GM21390 (cell line): ENCODE measurements around the gene MRPL18.
"Not testable (repeated sequence)": the region's sequence is repeated elsewhere in the genome, so short reads cannot be mapped to it uniquely, and the experiment has no call there.

Experiments
- ATAC-seq: cut with Tn5 transposase; IDR thresholded peaks from one replicate; pipeline ENCODE4 v1.9.1; 2021; ENCODE audit not compliant: unreplicated experiment

The MRPL18 gene

DNA sequence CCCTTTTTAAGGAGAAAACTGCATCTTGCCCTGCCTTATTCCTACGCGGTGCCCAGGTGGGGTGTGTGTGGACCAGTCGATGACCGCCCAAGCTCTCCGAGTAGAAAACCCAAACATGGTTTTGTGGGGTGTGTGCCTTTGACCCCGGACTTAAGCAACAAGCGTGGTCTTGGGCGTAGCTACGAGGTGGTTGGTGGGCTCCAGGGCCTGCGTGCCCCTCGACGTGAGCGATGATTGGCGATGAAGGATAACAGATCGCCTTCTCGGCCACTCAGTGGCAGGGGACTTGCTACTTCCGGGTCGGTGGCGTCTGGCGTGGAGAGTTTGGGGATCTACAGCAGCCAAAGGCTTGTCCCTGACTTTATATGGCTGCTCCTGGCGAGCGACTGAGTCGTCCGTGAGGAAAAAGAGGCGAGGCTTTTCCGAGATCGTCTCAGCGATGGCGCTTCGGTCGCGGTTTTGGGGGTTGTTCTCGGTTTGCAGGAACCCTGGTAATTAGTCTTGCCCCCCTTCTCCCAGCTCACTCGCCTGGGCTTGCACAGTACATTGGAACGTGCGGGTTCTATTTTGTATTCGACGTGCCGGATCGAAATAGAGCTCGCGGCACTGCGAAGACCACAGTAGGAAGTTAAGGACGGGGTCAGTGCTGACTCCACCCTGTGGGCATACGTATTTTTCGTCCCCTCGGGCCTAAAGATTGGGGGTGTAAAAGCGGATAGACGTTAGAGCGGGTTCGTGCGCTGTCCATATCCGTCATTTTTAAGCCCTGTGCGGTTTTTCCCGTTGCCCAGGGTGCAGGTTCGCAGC, at the start of gene MRPL18:
Gene MRPL18, plus strand, starts transcription at position 319 of the 807 bp plus-strand sequence. Its CDS starts 121 bp downstream, at position 440.
- ATAC-seq = peak; percentile 76

DNA sequence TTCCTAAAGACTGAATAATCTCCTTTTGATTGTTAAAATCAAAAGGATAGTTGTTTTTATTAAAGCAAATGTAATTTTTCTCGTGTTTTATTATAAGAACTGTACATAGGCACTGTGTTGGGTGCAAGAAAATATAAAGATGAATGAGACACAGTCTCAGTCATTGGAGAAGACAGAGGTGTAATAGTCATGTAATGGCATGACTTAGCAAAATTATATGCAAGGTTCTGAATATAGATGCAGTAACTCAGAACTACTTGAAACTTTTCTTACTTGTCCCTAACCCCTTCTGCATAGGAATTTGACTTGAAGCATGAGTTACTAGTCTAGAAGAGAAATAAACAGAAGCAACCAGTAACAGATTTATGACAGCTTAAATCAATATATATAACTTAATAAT, 48.1 kb upstream of the MRPL18 start:
- ATAC-seq = no peak

DNA sequence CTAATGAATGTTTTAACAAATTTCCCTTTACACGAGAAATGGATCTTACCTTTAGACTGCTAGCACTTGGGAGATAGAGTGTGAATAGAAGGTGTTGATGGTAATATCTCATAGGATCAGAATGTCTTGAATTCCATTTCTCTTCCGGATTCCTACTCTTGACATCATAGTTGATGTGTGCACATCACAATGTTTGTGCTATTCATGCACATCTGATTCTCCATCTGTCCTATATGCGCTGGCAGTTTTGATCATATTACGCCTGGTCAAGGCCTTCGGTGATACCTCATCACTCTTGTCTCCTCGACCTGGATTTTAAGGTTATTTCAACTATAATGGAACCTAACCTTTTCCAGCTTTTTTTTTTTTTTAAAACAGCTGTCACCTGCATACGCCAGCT, 45.2 kb upstream of the MRPL18 start:
- ATAC-seq = no peak

DNA sequence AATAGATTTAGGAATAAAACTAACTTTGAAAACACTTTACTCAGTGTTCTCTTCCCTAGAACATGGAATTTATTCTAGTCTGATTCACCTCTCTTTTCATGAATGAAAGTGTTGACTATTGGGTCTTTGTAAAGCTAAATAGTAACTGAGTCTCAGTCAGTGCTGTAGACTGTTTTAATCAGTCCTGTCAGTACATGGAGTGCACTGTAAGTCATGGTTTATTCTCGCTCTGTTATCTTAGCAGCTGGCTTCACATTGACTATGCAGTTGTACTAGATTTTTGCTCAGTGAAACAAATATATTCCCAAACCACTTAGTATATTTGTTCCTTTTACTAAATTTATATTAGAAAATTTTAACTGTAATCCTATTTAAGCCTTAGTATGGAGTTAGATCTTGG, 43.5 kb upstream of the MRPL18 start:
- ATAC-seq = no peak

DNA sequence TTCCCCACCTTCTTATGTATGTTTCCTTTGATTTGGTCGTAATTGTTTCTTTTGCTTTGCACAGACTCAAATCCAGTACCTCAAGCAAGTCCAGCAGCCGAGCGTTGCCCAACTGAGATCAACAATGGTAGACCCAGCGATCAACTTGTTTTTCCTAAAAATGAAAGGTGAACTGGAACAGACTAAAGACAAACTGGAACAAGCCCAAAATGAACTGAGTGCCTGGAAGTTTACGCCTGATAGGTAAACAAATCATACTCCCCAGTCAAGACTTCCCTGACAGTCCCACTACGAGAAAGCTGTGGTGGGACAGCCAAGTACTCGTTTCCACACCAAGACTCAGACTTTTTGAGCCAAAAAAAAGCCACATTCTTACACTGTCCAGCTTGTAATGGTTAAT, 42.1 kb upstream of the MRPL18 start:
- ATAC-seq = not testable (repeated sequence)

DNA sequence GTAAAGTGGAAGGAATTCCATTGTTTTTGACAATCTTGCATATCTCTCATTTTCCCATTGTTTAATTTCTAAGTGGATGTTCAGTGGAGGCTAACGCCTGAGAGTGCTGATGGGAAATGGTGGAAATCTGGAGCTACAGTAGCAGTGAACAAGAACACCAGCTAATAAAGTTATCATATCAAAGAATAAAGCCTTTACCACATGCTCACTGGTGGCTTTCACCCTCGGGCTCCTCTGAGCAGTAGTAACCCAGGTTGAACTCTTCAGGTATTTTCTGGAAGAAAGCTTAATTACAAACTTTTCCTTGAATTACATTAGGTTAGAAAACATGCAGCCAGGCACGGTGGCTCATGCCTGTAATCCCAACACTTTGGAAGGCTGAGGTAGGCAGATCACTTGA, 38.8 kb upstream of the MRPL18 start:
- ATAC-seq = no peak

DNA sequence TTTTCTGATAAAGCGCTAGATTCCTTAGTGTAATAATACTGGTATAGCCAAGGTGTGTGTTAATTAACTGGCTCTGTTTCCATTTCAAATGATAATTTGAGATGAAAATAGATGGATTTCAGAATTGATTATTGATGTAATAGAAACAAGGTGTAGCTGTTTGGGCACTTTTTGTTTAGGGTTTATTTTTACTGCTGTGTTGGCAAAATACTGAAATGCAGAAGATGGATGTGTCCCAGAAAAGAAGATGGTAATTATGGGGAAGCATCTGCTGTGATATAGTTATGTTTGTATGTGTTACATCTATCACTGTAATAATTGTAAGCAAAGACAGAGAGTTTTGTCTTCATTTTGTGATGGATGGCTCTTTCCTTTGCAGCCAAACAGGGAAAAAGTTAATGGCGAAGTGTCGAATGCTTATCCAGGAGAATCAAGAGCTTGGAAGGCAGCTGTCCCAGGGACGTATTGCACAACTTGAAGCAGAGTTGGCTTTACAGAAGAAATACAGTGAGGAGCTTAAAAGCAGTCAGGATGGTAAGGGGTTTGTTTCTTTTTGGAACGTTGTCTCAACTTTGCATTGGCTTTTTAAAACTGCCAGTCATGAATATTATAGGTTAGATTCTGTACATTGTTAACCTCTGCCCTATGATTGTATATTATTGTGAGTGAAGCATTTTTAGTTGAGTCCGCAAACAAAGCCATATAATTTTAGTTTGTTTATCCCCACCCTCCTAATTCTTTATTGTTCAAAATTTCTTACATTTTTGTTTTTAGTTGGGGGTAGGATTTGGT, 37.0 kb upstream of the MRPL18 start:
- ATAC-seq = no peak

DNA sequence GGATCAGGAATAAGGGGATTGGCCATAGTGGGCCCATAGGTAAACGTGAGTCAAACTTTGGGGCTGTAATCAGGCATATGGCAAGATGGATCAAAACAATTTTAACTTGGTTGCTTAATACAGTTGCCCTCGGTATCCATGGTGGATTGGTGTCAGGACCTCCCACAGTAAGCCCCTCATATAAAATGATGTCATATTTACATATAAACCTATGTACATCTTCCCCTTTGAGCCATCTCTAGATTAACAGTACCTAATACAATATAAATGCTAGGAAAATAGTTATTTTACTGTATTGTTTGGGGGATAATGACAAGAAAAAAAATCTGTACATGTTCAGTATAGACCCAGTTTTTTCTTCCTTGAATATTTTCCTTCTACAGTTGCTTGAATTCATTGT, 35.9 kb upstream of the MRPL18 start:
- no peak for ATAC-seq

DNA sequence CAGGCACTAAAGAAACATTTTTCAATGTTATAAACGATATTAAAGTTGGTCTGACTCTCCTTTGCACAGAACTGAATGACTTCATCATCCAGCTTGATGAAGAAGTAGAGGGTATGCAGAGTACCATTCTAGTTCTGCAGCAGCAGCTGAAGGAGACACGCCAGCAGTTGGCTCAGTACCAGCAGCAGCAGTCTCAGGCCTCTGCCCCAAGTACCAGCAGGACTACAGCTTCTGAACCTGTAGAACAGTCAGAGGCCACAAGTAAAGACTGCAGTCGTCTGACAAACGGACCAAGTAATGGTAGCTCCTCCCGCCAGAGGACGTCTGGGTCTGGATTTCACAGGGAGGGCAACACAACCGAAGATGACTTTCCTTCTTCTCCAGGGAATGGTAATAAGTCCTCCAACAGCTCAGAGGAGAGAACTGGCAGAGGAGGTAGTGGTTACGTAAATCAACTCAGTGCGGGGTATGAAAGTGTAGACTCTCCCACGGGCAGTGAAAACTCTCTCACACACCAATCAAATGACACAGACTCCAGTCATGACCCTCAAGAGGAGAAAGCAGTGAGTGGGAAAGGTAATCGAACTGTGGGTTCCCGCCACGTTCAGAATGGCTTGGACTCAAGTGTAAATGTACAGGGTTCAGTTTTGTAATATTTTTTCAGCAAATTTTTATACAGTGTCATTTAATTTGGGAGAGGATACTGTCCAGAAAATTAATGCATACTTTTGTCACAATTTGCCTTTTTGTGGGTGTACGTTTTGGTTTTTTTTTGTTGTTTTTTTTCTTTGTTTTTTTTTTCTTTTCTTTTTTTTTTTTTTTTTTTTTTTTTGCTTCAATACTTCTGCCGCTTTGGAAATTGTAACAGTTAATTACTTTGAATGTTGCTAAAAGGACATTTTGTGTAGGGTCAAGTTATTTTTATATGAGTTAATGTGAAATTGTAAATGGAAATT, 35.0 kb upstream of the MRPL18 start:
- no peak for ATAC-seq

DNA sequence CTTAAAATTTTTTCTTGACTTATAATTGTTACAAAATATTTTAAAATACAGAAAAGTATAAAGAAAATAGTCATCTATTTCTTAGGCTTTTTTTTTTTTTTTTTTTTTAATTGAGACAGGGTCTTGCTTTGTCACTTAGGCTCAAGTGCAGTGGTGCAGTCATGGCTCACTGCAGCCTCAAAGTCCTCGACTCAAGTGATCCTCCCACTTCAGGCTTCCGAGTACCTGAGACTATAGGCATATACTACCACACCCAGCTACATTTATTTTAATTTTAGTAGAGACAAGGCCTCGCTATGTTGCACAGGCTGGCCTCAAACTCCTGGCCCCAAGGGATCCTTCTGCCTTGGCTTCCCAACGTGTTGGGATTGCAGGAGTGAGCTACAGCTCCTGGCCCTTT, 33.8 kb upstream of the MRPL18 start:
- ATAC-seq = no peak

DNA sequence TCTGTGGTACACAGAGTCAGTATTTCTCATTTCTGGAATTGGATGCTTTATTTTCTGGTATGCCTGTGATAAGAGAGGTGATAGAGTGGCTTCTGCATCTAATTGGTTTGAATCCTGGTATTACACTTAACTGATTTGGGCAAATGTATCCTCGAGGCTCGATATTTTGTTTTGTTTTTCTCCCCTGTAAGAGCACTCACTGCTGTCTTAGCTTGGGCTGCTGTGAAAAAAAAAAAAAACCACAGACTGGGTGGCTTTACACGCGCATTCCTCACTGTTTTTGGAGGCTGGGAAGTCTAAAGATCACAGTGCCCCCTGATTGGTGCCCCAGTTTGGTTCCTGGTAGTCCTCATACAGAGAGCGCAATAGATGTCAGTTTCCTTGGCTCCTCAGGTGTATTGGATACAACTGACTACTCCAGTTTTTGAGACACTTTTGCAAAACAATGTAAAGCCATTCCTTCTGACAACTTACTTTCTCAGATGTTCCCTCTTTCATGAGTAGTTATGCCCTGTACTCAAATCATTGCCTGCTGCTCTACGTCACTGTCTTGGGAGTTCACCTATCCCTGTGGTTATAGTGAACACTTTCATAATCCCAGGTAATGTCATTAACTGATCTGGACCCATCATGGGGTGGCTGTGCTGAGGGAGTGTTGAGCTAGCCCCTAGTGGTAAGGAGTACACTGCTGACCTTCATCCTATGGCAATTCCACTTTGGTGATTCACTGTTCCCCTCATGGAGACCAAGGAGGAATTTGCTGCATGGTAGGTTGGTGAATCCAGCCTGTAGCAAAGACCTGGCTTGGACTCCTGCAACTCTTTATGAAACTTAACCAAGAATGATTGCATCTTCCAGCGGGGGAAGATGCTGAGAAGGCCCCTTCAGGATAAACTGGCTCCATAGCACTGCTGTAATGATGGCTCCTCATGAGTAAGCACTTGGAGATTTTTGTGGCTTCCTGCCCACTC, 32.0 kb upstream of the MRPL18 start:
- no peak for ATAC-seq

DNA sequence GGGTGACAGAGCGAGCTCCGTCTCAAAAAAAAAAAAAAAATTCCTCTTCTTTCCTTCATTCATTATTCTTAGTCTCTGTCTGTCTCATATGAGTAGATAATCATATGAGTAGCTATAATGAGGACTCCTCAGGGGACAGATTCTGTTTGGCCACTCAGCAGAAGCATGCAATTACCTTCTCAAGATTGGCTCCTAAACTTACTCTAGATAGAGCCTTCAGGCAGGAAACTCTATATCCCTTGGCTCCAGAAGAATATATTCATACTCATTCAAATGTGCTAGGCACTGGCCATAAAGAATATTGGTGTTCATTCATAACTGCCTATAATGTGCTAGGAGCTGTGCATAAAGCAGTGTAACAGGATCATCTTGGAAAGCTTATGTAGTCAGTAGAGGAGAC, 30.6 kb upstream of the MRPL18 start:
- no peak for ATAC-seq

DNA sequence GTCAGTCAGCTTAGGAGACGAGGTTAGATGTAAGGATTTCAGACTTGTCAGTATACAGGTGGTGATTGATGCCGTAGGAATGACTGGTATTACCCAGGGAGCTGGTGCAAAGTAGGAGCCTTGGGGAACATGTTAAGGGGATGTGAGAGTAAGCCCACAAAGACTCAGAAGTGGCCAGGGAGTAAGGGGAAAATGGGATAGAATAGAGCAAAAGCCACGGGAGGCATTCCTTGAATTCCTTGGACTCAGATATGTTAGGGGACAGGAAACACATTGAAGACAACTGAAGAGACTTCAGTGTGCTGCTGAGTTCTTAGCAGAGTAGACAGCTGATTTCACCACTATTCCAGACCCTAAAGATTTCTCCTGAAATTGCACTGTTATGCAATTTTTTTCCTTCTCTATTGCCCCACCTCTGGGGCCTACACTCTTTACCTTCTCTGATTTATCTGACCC, 29.6 kb upstream of the MRPL18 start:
- no peak for ATAC-seq

DNA sequence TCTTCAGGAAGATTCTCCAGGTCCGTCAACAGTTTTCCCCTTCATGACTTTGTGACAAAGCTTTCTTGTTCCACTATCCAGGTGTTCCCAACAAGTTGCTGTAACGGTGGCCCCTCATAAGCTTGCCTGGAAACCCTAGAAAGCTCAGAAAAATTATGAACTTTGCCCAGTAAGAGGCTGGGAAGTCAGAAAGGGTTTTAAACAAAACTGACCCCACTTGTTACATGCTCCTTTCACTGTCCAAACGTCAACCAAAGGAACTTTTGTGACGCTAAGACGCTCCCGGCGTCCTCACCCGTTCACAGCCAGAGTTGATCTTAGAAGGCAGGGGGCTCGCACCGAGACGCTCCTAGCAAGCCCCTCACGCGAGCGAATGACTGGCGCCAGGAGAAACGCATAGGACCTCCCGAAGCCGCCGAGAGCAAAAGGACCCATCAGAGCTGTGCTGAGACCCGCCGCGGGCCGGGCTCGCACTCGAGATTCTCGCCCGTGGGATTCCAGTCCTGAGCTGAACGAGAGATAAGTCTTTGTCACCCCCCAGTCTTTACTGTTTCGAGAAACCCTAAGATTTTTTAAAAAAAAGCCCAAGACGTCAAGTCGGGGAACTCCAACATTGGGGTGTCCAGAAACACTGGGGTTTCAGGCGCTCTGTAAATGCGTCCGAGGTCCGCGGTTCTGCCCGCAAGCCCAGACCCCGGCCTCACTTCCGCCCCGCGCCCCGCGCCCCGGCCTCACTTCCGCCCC, 29.0 kb upstream of the MRPL18 start:
- peak; percentile 2 for ATAC-seq

DNA sequence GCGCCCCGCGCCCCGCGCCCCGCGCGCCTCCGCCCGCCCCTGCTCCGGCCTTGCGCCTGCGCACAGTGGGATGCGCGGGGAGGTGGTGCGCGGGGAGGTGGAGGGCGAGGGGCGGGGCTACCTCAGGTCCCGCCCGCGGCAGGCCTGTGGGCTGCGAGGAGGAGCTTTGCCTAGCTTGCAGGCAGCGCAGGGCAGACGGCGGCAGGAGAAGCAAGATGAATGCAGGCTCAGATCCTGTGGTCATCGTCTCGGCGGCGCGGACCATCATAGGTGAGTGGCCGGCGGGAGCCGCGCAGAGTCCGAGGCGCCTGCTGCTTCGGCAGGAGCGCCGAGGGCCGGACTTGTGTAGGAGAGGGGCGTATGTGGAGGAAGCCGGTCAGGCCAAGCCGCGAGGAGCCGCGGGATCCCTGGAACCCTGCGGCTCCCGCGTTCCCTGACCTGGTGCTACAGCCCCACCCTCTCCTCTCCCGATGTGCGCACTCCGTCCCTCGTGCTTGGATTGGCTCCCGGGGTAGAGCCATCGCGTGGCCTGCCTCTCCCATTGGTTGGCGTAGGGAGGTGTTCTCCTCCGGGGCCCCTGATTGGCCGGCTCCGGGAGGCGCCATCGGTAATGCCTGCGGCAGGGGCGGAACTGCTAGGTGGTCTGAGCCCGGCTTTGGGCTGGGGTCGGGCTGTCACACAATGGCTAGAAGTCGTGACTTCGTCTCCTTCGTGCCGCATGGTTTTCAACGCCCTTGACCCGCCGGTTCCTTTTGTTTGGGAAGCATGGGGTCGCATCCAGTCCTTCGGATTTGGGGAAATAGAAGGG, 28.2 kb upstream of the MRPL18 start, which contains the start of gene ACAT2:
Gene ACAT2, plus strand, starts transcription at position 173 of the 808 bp plus-strand sequence. Its CDS starts 43 bp downstream, at position 216.
- ATAC-seq = peak; percentile 96

DNA sequence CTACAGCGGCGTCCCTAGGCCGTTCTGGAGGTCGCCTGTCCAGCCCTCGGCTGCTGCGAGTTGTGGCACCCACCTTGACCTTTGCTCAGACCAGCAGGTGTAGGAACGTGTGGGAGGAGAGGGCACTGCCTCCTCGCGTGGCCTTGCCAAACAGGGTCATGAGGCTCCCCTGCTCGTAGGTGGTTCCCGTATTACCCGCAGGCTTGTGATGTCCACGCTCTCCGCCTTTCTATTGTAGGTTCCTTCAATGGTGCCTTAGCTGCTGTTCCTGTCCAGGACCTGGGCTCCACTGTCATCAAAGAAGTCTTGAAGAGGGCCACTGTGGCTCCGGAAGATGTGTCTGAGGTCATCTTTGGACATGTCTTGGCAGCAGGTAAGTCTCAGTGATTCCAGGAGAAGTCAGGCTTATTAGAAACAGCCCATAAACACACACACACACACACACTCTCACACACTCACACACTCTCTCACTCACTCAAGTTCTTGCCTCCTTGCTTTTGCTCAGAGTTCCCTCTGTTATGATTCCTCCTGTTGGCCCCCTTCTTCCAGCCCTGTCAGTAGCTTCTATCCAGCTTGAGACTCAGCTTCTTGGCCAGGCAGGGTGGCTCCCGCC, 27.5 kb upstream of the MRPL18 start:
- peak; percentile 1 for ATAC-seq

DNA sequence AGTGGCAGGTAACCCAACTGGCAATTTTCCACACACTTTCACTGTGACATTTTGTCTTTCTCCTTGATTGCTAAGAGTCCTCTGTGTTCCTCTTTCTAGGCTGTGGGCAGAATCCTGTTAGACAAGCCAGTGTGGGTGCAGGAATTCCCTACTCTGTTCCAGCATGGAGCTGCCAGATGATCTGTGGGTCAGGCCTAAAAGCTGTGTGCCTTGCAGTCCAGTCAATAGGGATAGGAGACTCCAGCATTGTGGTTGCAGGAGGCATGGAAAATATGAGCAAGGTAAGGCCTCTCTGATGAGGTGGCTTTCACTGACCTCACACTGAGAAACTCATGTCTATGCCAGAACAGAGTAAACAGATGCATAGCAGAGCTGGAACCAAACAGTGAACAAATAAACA, 23.4 kb upstream of the MRPL18 start:
- no peak for ATAC-seq

DNA sequence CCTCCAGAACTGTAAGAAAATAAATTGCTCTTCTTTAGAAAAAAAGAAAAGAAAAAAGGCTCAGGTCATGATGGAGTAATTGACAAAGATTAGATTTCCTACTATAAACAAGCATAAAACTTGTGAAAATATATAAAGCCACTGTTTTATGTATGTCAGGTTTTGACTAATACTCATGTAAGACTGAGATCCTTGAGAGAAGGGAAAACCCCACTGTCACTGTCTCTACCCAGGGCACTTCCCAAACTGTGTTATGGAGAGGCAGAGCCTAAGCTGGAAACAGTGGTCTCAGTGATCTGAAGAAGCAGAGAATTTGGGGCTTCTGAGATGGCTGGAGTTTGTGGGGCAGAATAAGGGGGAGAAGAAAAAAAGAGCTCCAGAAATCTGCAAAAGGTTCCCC, 20.8 kb upstream of the MRPL18 start:
- no peak for ATAC-seq
